ENCODE results near the gene PNPLA7.
A peak's percentile ranks its signal among the peaks of the same experiment; 100 is the strongest.

The PNPLA7 gene

GRCh38 chr9:137488906-137489305, 61.3 kb downstream of the PNPLA7 start:
- no peak for DNase-seq
- intact Hi-C loops (cut with DNase I) = no loop called here

GRCh38 chr9:137488327-137488653, 61.9 kb downstream of the PNPLA7 start:
- DNase-seq = no peak
- intact Hi-C loops (cut with DNase I) = no loop called here

- intact Hi-C loops (cut with DNase I) = no loop called here
- DNase-seq = peak in 25 of 42 donors; percentile 18 to 70 (median 43)
Observed at GRCh38 chr9:137487454-137488326, 62.5 kb downstream of the PNPLA7 start.

- intact Hi-C loops (cut with DNase I) = no loop called here
- no peak for DNase-seq
Observed at GRCh38 chr9:137486545-137487453, 63.4 kb downstream of the PNPLA7 start.

GRCh38 chr9:137486141-137486490, 64.1 kb downstream of the PNPLA7 start:
- intact Hi-C loops (cut with DNase I) = no loop called here
- no peak for DNase-seq

- no peak for DNase-seq
- intact Hi-C loops (cut with DNase I) = no loop called here
Observed at GRCh38 chr9:137485343-137486140, 64.7 kb downstream of the PNPLA7 start.

GRCh38 chr9:137484551-137485315, 65.5 kb downstream of the PNPLA7 start:
- intact Hi-C loops (cut with DNase I) = no loop called here
- DNase-seq = no peak

- DNase-seq = peak in 22 of 42 donors; percentile 26 to 76 (median 46)
- intact Hi-C loops (cut with DNase I) = no loop called here
Observed at GRCh38 chr9:137482094-137482781, 68.0 kb downstream of the PNPLA7 start.

- intact Hi-C loops (cut with DNase I) = no loop called here
- no peak for DNase-seq
Observed at GRCh38 chr9:137480686-137481683, 69.2 kb downstream of the PNPLA7 start.

- no peak for DNase-seq
- intact Hi-C loops (cut with DNase I) = no loop called here
Observed at GRCh38 chr9:137479892-137480685, 70.1 kb downstream of the PNPLA7 start.

- peak in 12 of 42 donors; percentile 28 to 66 (median 42) for DNase-seq
- intact Hi-C loops (cut with DNase I) = no loop called here
Observed at GRCh38 chr9:137478962-137479861, 71.0 kb downstream of the PNPLA7 start.

GRCh38 chr9:137478613-137478961, 71.6 kb downstream of the PNPLA7 start:
- no peak for DNase-seq
- intact Hi-C loops (cut with DNase I) = no loop called here

- no peak for DNase-seq
- intact Hi-C loops (cut with DNase I) = no loop called here
Observed at GRCh38 chr9:137477778-137478612, 72.2 kb downstream of the PNPLA7 start.

- intact Hi-C loops (cut with DNase I) = no loop called here
- DNase-seq = no peak
Observed at GRCh38 chr9:137476856-137477255, 73.3 kb downstream of the PNPLA7 start.
